AG09309 (cell line): Measurements from ENCODE around the gene SLC36A2.

Experiments used
- DNase-seq: peaks from one replicate; pipeline ENCODE4 v3.0.0-alpha.2; 2010; ENCODE audit warnings: low read depth
- H3K4me3 ChIP-seq: 2 replicates; pipeline ENCODE4 v1.5.1; 2011; ENCODE audit warnings: mild to moderate bottlenecking, low read depth, low read length, moderate library complexity; ENCODE audit not compliant: control insufficient read depth
- CTCF ChIP-seq: IDR thresholded peaks from 2 replicates; pipeline ENCODE4 v1.5.1; 2011; ENCODE audit warnings: mild to moderate bottlenecking, low read depth, low read length, inconsistent platforms; ENCODE audit not compliant: insufficient read depth, control insufficient read depth; ENCODE audit errors: missing control alignments

Gene SLC36A2

DNA sequence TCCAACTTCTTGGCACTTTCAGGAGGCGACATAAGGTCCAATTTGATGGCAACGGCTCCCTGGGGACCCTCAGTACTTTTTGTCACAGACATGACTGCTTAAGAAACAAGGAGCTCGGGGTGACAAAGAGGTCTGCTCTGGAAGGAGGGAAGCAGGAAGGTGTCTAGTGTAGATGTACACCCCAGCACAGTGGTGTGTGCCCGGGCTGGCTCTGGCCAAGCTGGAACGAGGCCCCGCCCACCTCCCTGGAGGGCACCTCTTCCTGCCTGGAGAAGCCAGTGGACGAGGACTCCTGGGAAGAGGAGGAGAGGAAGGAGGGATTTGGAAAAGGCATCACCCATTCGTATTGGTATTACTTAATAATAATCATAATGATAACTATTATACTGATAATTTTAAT is at the start of gene SLC36A2:
Gene SLC36A2, minus strand, starts transcription at position 191 of the 400 bp plus-strand sequence. Its CDS starts 99 bp downstream, at position 92.
- no peak within 1 kb of the TSS for H3K4me3 ChIP-seq
- no peak for TF ChIP-seq CTCF
- no peak for DNase-seq

- TF ChIP-seq CTCF: no peak
- DNase-seq: no peak
- no peak overlapping the region for H3K4me3 ChIP-seq
Measured at GRCh38 chr5:151388960-151389359, 41.6 kb upstream of the SLC36A2 start.

- no peak overlapping the region for H3K4me3 ChIP-seq
- no peak for DNase-seq
- no peak for TF ChIP-seq CTCF
Measured at GRCh38 chr5:151384106-151384505, 36.7 kb upstream of the SLC36A2 start.

- DNase-seq: no peak
- TF ChIP-seq CTCF: no peak
- no peak overlapping the region for H3K4me3 ChIP-seq
Measured at GRCh38 chr5:151383011-151383410, 35.7 kb upstream of the SLC36A2 start.

GRCh38 chr5:151382576-151382975 is 35.2 kb upstream of the SLC36A2 start:
- H3K4me3 ChIP-seq: no peak overlapping the region
- no peak for DNase-seq
- no peak for TF ChIP-seq CTCF

- H3K4me3 ChIP-seq: no peak overlapping the region
Measured at GRCh38 chr5:151381899-151382298, 34.5 kb upstream of the SLC36A2 start.

More at GRCh38 chr5:151381899-151382298, 34.5 kb upstream of the SLC36A2 start:
- no peak for DNase-seq
- TF ChIP-seq CTCF: no peak
